Breast epithelium (tissue), 3 donors: ENCODE data around the gene ABLIM2.

Experiments used
- CTCF ChIP-seq, 3 donors: fragments of 450-650 bp; IDR thresholded peaks; one replicate each; pipeline ENCODE4 v1.5.1; 2016 to 2017; ENCODE audit warnings: antibody characterized with exemption in 3 of 3, mild to moderate bottlenecking in 3 of 3, moderate library complexity in 3 of 3
- POLR2A ChIP-seq: fragments of 450-650 bp; IDR thresholded peaks from one replicate; pipeline ENCODE4 v1.6.1; 2016; ENCODE audit warnings: antibody characterized with exemption, mild to moderate bottlenecking, moderate library complexity
- POLR2AphosphoS5 ChIP-seq, 3 donors: sonication (generic); formaldehyde crosslinking; IDR thresholded peaks; one replicate each; pipeline ENCODE4 v1.6.1; 2017; ENCODE audit warnings: antibody characterized with exemption in 3 of 3

- no peak for TF ChIP-seq CTCF (IDR thresholded peaks at IDR 0.05)
- no peak for TF ChIP-seq POLR2A
- TF ChIP-seq POLR2AphosphoS5 (IDR thresholded peaks at IDR 0.05) = no peak
These were observed 128.4 kb downstream of the ABLIM2 start for GRCh38 chr4:8030121-8030781.
